Measurements from ENCODE around the gene HTRA2. TPM values are rescaled to one million over a fixed set of nuclear protein-coding genes. Genes with fewer than 3 reads are reported as not detected.
A peak's percentile ranks its signal among the peaks of the same experiment; 100 is the strongest.

The HTRA2 gene
- total and polyA plus RNA-seq, 9 of the 15 experiments (the other 6 are each of a cell fraction or from before 2014, with no cell fraction given), result 54.2 to 71.2 (median 65.8) TPM

DNA sequence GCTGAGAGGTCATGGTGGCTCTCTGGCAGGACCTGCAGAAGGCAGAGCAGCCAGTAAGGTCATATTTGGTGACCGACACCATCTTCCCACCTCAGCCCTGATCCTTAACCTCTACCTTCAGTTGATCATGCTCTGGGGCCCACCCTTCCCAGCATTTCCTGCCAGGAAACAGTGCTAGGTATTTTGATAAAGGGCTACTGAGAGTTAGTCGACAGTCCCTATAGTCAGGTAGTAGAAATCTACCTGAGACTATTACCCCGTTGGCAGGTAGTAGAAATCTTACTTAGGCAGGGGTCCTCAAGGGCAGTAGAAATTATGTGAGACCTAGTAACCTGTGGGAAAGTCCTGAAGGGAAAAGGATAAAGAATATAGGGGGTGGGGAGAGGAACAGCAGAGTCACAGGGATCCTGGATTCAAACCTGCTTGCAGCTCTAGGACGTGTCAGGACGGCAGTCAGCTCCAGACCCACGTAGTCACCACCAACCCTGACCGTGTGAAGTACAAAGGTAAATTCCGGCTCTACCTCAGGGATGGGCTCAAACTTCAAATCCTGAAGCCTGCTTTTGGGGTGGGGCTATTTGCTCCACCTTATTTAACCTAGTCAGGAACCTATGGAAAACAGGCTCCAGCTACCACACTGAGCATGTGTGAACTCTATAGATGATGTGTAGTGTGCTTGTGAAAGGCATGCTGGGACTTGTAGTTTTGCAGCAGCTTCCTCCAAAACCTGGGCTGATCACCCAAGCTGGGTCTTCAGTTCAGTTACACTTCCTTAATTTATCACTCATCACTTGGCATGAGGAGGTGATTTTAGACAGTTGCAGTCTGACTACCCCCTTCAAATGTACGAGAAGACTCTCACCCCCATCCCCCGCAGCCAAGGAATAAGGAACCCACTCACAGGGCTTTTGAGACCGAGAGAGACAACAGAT, 3.8 kb upstream of the HTRA2 start, which contains the start of gene DQX1 (continued):
- TF ChIP-seq, protein P1, sequence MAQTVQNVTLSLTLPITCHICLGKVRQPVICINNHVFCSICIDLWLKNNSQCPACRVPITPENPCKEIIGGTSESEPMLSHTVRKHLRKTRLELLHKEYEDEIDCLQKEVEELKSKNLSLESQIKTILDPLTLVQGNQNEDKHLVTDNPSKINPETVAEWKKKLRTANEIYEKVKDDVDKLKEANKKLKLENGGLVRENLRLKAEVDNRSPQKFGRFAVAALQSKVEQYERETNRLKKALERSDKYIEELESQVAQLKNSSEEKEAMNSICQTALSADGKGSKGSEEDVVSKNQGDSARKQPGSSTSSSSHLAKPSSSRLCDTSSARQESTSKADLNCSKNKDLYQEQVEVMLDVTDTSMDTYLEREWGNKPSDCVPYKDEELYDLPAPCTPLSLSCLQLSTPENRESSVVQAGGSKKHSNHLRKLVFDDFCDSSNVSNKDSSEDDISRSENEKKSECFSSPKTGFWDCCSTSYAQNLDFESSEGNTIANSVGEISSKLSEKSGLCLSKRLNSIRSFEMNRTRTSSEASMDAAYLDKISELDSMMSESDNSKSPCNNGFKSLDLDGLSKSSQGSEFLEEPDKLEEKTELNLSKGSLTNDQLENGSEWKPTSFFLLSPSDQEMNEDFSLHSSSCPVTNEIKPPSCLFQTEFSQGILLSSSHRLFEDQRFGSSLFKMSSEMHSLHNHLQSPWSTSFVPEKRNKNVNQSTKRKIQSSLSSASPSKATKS (CRISPR knock-in tag; IDR thresholded peaks at IDR 0.05), result no peak
- TF ChIP-seq POLR2A (conservative IDR thresholded peaks at IDR 0.05) (peak; percentile 55), PRMT5 (CRISPR knock-in tag; IDR thresholded peaks at IDR 0.05) (no peak), ZNF766 (CRISPR knock-in tag; conservative IDR thresholded peaks at IDR 0.05) (0 out of 2 replicates have a peak, but pooled peaks have one; percentile 37), HLTF (IDR thresholded peaks at IDR 0.05) (no peak), ZNF121 (CRISPR knock-in tag; conservative IDR thresholded peaks at IDR 0.05) (no peak), TEAD1 (CRISPR knock-in tag; IDR thresholded peaks at IDR 0.05) (no peak), ATF1 (CRISPR knock-in tag; IDR thresholded peaks at IDR 0.05) (no peak), ATF1 (tag; IDR thresholded peaks at IDR 0.05) (peak; percentile 69), POLR2AphosphoS5 (IDR thresholded peaks at IDR 0.05; ENCODE audit: control insufficient read depth, insufficient read depth, low read depth, low read length) (peak; percentile 45; the same call in 1 of the 2 replicates), TRIM24 (IDR thresholded peaks at IDR 0.05) (peak; percentile 54 to 81; a peak in 3 of 4 replicates), ZNF695 (CRISPR knock-in tag; IDR thresholded peaks at IDR 0.05) (no peak), TRIM28 (IDR thresholded peaks at IDR 0.05) (peak; percentile 97), THRAP3 (IDR thresholded peaks at IDR 0.05; ENCODE audit: borderline replicate concordance) (no peak), ZFPM2 (CRISPR knock-in tag; IDR thresholded peaks at IDR 0.05) (no peak), ILF3 (IDR thresholded peaks at IDR 0.05; ENCODE audit: borderline replicate concordance) (peak; percentile 67; the same call in 1 of the 2 replicates), ZNF561 (CRISPR knock-in tag; conservative IDR thresholded peaks at IDR 0.05) (no peak), ATF7 (IDR thresholded peaks at IDR 0.05) (peak; percentile 69), PPARD (CRISPR knock-in tag; IDR thresholded peaks at IDR 0.05) (no peak), CHCHD3 (CRISPR knock-in tag; IDR thresholded peaks at IDR 0.05) (no peak), NFIX (CRISPR knock-in tag; IDR thresholded peaks at IDR 0.05; ENCODE audit: low read depth) (no peak)
- TF ChIP-seq, protein P2, sequence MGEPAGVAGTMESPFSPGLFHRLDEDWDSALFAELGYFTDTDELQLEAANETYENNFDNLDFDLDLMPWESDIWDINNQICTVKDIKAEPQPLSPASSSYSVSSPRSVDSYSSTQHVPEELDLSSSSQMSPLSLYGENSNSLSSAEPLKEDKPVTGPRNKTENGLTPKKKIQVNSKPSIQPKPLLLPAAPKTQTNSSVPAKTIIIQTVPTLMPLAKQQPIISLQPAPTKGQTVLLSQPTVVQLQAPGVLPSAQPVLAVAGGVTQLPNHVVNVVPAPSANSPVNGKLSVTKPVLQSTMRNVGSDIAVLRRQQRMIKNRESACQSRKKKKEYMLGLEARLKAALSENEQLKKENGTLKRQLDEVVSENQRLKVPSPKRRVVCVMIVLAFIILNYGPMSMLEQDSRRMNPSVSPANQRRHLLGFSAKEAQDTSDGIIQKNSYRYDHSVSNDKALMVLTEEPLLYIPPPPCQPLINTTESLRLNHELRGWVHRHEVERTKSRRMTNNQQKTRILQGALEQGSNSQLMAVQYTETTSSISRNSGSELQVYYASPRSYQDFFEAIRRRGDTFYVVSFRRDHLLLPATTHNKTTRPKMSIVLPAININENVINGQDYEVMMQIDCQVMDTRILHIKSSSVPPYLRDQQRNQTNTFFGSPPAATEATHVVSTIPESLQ (CRISPR knock-in tag; IDR thresholded peaks at IDR 0.05), result 0 out of 2 replicates have a peak, but pooled peaks have one; percentile 43
- TF ChIP-seq, protein P3, sequence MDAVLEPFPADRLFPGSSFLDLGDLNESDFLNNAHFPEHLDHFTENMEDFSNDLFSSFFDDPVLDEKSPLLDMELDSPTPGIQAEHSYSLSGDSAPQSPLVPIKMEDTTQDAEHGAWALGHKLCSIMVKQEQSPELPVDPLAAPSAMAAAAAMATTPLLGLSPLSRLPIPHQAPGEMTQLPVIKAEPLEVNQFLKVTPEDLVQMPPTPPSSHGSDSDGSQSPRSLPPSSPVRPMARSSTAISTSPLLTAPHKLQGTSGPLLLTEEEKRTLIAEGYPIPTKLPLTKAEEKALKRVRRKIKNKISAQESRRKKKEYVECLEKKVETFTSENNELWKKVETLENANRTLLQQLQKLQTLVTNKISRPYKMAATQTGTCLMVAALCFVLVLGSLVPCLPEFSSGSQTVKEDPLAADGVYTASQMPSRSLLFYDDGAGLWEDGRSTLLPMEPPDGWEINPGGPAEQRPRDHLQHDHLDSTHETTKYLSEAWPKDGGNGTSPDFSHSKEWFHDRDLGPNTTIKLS (IDR thresholded peaks at IDR 0.05; ENCODE audit: borderline replicate concordance, low read depth), result peak; percentile 40; the same call in 1 of the 2 replicates
- TF ChIP-seq, protein P4, sequence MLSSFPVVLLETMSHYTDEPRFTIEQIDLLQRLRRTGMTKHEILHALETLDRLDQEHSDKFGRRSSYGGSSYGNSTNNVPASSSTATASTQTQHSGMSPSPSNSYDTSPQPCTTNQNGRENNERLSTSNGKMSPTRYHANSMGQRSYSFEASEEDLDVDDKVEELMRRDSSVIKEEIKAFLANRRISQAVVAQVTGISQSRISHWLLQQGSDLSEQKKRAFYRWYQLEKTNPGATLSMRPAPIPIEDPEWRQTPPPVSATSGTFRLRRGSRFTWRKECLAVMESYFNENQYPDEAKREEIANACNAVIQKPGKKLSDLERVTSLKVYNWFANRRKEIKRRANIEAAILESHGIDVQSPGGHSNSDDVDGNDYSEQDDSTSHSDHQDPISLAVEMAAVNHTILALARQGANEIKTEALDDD (IDR thresholded peaks at IDR 0.05), result no peak

All from K562 (cell line).